T-cell (primary cell): ENCODE measurements around the gene CPNE5. TPM values are rescaled to one million over a fixed set of nuclear protein-coding genes. Genes with fewer than 3 reads are reported as not detected.

ENCODE experiments used
- ATAC-seq, 4 experiments: fragments of 200-7000 bp in 3 of 4; fragments of 150-1000 bp in 1 of 4; cut with Tn5 transposase; replicated peaks in 1 of 4; 1 replicate in 3 of 4; 2 replicates in 1 of 4; pipeline ENCODE4 v1.10.0; 2021; ENCODE audit warnings: moderate library complexity in 3 of 4, mild to moderate bottlenecking in 2 of 4, moderate number of reproducible peaks in 1 of 4
- CTCF ChIA-PET, 2 donors: fragments of 300-600 bp; sonication (Branson Sonifier 250); formaldehyde crosslinking; loops; one replicate each; lab custom pipeline; 2022; ENCODE audit warnings: antibody characterized with exemption in 2 of 2; lab: Charles Lee
- POLR2A ChIA-PET, 2 donors: fragments of 300-600 bp; sonication (Branson Sonifier 250); formaldehyde crosslinking; loops; one replicate each; lab custom pipeline; 2022; ENCODE audit warnings: antibody characterized with exemption in 2 of 2; lab: Charles Lee
- DNase-seq, 35 experiments: peaks; one replicate each; pipeline versions ENCODE4 v3.0.0 to v3.0.0-alpha.2; 2013 to 2023
- H3K27ac ChIP-seq: one replicate; pipeline ENCODE4 v1.5.1; 2013; ENCODE audit warnings: low read length
- H3K27me3 ChIP-seq, 2 experiments: replicated peaks in 1 of 2; 1 replicate in 1 of 2; 2 replicates in 1 of 2; pipeline versions ENCODE4 v1.6.1 to v1.7.0; 2013; ENCODE audit warnings: low read length in 1 of 2, mixed read lengths in 1 of 2; ENCODE audit not compliant: control insufficient read depth in 2 of 2, insufficient read depth in 2 of 2; ENCODE audit errors: extremely low read depth in 1 of 2
- H3K36me3 ChIP-seq, 2 donors: 1 replicate in 1 of 2; 2 replicates in 1 of 2; pipeline versions ENCODE4 v1.6.1 to v1.7.0; 2013; ENCODE audit warnings: low read length in 1 of 2; ENCODE audit not compliant: control insufficient read depth in 2 of 2, insufficient read depth in 1 of 2; ENCODE audit errors: extremely low read depth in 1 of 2
- H3K4me1 ChIP-seq, 2 experiments: 1 replicate in 1 of 2; 2 replicates in 1 of 2; pipeline versions ENCODE4 v1.6.1 to v1.7.0; 2013; ENCODE audit warnings: low read length in 2 of 2, mixed read lengths in 1 of 2; ENCODE audit not compliant: insufficient read depth in 2 of 2, control insufficient read depth in 1 of 2; ENCODE audit errors: extremely low read depth in 1 of 2
- H3K4me3 ChIP-seq, 2 donors: 1 replicate in 1 of 2; 2 replicates in 1 of 2; pipeline versions ENCODE4 v1.5.1 to v1.7.0; 2013; ENCODE audit warnings: mild to moderate bottlenecking in 2 of 2, low read length in 1 of 2, moderate library complexity in 1 of 2; ENCODE audit not compliant: control insufficient read depth in 1 of 2; ENCODE audit errors: extremely low read depth in 1 of 2
- H3K9me3 ChIP-seq: 2 replicates; pipeline ENCODE4 v1.7.0; 2013
- H3K27ac Mint-ChIP-seq, 2 donors: one replicate each; pipeline ENCODE4 v1.8.0; 2020 to 2021; ENCODE audit warnings: mild to moderate bottlenecking in 2 of 2, mixed read lengths in 2 of 2
- H3K27me3 Mint-ChIP-seq, 2 donors: one replicate each; pipeline ENCODE4 v1.8.0; 2021 to 2022; ENCODE audit warnings: mixed read lengths in 2 of 2
- H3K36me3 Mint-ChIP-seq: one replicate; pipeline ENCODE4 v1.8.0; 2021; ENCODE audit warnings: mixed read lengths
- H3K4me1 Mint-ChIP-seq, 3 donors: one replicate each; pipeline ENCODE4 v1.8.0; 2020 to 2022; ENCODE audit warnings: mixed read lengths in 3 of 3, mild to moderate bottlenecking in 1 of 3
- H3K4me3 Mint-ChIP-seq, 3 donors: one replicate each; pipeline ENCODE4 v1.8.0; 2020 to 2022; ENCODE audit warnings: mild to moderate bottlenecking in 3 of 3, mixed read lengths in 3 of 3, moderate library complexity in 3 of 3
- H3K9me3 Mint-ChIP-seq, 3 donors: one replicate each; pipeline ENCODE4 v1.8.0; 2020 to 2022; ENCODE audit warnings: mixed read lengths in 3 of 3
- WGBS: methylation state at CpG from one replicate; pipeline ENCODE4 v1.1.5; 2013; ENCODE audit warnings: missing lambda C conversion rate; ENCODE audit not compliant: insufficient coverage; 5-methylcytosine and 5-hydroxymethylcytosine counted together
- total RNA-seq, 35 experiments: library from RNA in 6 of 35; stranded (reverse) in 6 of 35; fragments of 120-200 nt in 1 of 35; gene quantifications; one replicate each; pipeline versions ENCODE4 v1.2.1 to v1.2.4 and lab custom pipeline; 2013 to 2026

Gene CPNE5
- total RNA-seq, 5 donors from 2014 or later (not counting 1 experiment from before 2014, with no cell fraction given), result 0.73 to 1.8 (median 1.1) TPM

DNA sequence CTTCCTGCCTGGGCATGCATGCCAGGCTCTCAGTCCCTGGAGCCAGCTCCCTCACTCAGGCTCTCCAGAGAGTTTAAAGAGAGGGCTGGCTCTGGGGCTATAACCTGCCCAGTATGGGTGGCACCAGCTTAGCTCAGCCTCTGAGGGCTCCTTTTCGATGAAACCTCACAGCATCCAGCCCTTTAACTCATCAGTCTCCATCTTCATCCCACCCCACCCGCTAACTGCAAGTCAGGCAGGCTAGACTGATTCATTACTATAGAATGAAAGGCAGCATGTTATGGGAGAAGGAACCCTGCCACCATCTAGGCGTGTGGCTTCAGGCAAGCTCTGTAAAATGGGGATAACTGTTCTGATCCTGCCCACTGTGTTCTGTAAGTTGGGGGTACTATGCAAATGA lies 88.2 kb downstream of the CPNE5 start:
- Mint-ChIP-seq H3K36me3 (no peaks in the 10 kb centered on the region), H3K9me3 (peaks cover 0 to 9% (median 0%) of the 10 kb centered on the region in 3 donors), H3K4me1 (peaks cover 15 to 44% (median 29%) of the 10 kb centered on the region in 3 donors), H3K4me3 (no peak overlapping the region), H3K27me3 (no peaks in the 10 kb centered on the region), H3K27ac (peak overlapping the region in 1 of 2 donors; percentile 10)
- H3K27me3 ChIP-seq, result no peaks in the 10 kb centered on the region
- H3K4me3 ChIP-seq, result no peak overlapping the region
- DNase-seq (no peak), ATAC-seq (no peak)
- H3K4me1 ChIP-seq, result peaks cover 7 to 43% of the 10 kb centered on the region in 2 experiments
- H3K27ac ChIP-seq, result no peak overlapping the region
- ChIA-PET CTCF (interaction anchor here in 1 of 2 donors (1.3 kb wide), 1 partner anchor 136 kb away, joined by 4 read pairs; no protein-coding TSS in a partner anchor), POLR2A (no interaction called here)
- H3K9me3 ChIP-seq, result no peaks in the 10 kb centered on the region
- WGBS, result 90% methylated on average over 1 of the region's 3 CpGs
- no peaks in the 10 kb centered on the region for H3K36me3 ChIP-seq

DNA sequence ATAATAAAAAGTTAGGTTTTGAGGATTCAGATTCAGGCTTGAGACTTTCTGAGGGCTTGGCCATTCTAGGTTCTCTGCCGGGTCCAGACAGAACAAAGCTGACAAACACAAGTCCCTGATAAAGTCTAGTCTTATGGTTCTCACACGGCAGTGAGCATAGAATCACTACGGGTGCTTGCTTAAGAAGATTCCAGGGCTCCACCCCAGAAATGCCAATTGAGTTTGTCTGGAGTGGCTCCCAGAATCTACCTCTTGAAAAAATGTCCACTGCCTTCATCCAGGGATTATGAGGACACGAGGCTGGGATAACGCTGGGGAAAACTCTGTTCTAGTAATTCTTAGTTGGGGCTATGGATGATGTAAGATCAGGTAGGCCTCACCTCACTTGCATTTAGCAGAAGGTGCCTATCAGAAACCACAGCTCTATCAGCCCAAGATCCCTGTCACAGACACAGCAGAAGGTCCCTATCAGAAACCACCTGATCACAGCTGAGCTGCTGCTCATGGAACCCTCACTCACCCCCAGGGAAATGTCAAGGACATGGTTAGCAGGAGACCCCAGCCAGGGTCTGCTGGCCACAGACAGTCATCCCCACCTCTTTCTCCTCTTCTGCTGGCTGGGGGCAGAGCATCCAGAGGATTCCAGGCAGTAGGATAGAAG lies 89.3 kb downstream of the CPNE5 start:
- H3K9me3 Mint-ChIP-seq, result peaks cover 0 to 9% (median 0%) of the 10 kb centered on the region in 3 donors
- ATAC-seq (no peak), DNase-seq (no peak)
- H3K4me1 ChIP-seq, result peaks cover 0 to 32% of the 10 kb centered on the region in 2 experiments
- H3K36me3 Mint-ChIP-seq, result no peaks in the 10 kb centered on the region
- H3K9me3 ChIP-seq, result no peaks in the 10 kb centered on the region
- POLR2A ChIA-PET, result no interaction called here
- no peaks in the 10 kb centered on the region for H3K27me3 Mint-ChIP-seq
- H3K36me3 ChIP-seq, result no peaks in the 10 kb centered on the region
- H3K27ac Mint-ChIP-seq, result no peak overlapping the region
- no peaks in the 10 kb centered on the region for H3K27me3 ChIP-seq
- no peak overlapping the region for H3K27ac ChIP-seq
- H3K4me1 Mint-ChIP-seq, result peaks cover 4 to 33% (median 18%) of the 10 kb centered on the region in 3 donors
- WGBS, result 80% methylated on average over 1 of the region's 5 CpGs
- H3K4me3 ChIP-seq, result no peak overlapping the region
- CTCF ChIA-PET, result interaction anchor here in 1 of 2 donors (1.3 kb wide), 1 partner anchor 11 kb away, joined by 3 read pairs; no protein-coding TSS in a partner anchor
- H3K4me3 Mint-ChIP-seq, result no peak overlapping the region

DNA sequence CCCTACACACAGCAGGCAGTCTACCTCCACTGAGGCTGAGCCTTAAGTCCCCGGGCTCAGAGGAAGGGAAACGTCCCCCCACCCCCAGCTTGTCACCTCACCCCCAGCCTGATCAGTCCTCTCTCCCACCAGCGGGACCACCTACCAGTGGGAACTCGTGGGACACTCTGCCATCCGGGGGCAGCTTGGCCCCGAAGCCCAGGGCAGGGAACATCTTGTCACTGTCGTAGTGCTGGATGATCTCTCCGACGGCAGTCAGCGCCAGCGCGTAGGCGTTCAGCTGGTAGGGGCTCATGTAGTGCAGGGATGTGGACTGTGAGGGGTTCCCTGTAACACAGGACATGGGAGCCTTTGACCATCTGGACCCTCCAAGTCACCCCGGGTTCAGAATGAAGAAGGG lies 93.0 kb downstream of the CPNE5 start:
- Histone ChIP-seq H3K9me3 (no peaks in the 10 kb centered on the region), H3K4me3 (no peak overlapping the region), H3K27ac (no peak overlapping the region), H3K36me3 (no peaks in the 10 kb centered on the region), H3K27me3 (peaks cover 0 to 8% of the 10 kb centered on the region in 2 experiments), H3K4me1 (peaks cover 0 to 16% of the 10 kb centered on the region in 2 experiments)
- Mint-ChIP-seq H3K4me1 (peaks cover 0 to 23% (median 0%) of the 10 kb centered on the region in 3 donors), H3K36me3 (no peaks in the 10 kb centered on the region), H3K27ac (no peak overlapping the region), H3K4me3 (no peak overlapping the region), H3K27me3 (no peaks in the 10 kb centered on the region), H3K9me3 (peaks cover 0 to 9% (median 0%) of the 10 kb centered on the region in 3 donors)
- ATAC-seq, result no peak
- CTCF ChIA-PET, result no interaction called here
- 91% methylated on average over 9 of the region's 14 CpGs for WGBS
- POLR2A ChIA-PET, result interaction anchor here (0.6 kb wide), 2 partner anchors 70 to 290 kb away, joined by 3 to 10 read pairs; no protein-coding TSS in a partner anchor
- no peak for DNase-seq

DNA sequence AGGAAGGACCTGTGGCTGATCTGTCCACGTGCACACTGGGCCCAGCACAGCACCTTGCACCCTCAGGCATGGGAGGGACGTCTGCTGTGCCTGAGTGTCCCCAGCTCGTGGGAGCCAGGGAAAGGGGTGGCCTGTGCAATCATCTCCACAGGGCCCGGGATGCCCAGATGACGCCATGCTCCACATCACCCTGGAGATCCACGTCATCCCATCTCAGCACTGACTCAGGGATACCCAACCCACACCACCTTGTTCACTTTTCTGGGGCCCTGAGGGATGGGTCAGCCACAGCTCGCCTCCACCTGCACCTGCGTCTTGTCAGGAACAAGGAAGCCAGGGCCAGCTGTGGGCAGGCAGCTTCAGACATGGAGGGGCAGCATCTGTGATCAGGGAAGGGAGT lies 93.4 kb downstream of the CPNE5 start:
- Mint-ChIP-seq H3K4me1 (peaks cover 0 to 21% (median 0%) of the 10 kb centered on the region in 3 donors), H3K27me3 (no peaks in the 10 kb centered on the region), H3K27ac (no peak overlapping the region), H3K9me3 (peaks cover 0 to 9% (median 0%) of the 10 kb centered on the region in 3 donors), H3K36me3 (no peaks in the 10 kb centered on the region), H3K4me3 (no peak overlapping the region)
- ATAC-seq (no peak), DNase-seq (no peak)
- peaks cover 0 to 16% of the 10 kb centered on the region in 2 experiments for H3K4me1 ChIP-seq
- H3K27ac ChIP-seq, result no peak overlapping the region
- no peaks in the 10 kb centered on the region for H3K36me3 ChIP-seq
- H3K4me3 ChIP-seq, result no peak overlapping the region
- H3K9me3 ChIP-seq, result no peaks in the 10 kb centered on the region
- ChIA-PET POLR2A (interaction anchor here (0.6 kb wide), 2 partner anchors 69 to 289 kb away, joined by 3 to 10 read pairs; no protein-coding TSS in a partner anchor), CTCF (no interaction called here)
- WGBS, result 67% methylated on average over 2 of the region's 8 CpGs
- H3K27me3 ChIP-seq, result peaks cover 0 to 8% of the 10 kb centered on the region in 2 experiments

DNA sequence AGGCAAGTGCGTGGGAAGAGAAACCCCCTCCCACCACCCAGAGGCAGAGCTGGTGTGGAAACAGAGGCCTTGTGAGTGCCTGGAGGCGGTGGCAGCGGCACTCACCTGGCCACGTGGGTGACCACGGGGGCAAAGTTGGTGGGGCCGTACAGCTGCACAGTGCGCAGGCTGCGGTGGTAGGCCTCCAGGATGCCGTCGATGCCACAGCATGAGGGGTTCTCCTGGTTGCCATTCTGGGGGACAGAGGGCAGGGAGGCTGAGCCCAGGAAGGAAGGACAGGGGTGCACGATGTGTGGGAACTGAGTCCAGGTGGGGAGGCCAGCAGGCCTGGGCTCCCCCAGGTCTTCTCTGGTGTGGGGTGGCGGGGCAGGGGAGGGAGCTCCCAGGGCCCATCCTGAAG lies 94.0 kb downstream of the CPNE5 start:
- DNase-seq (no peak), ATAC-seq (no peak)
- peaks cover 0 to 25% (median 0%) of the 10 kb centered on the region in 3 donors for H3K4me1 Mint-ChIP-seq
- Histone ChIP-seq H3K9me3 (no peaks in the 10 kb centered on the region), H3K4me1 (peaks cover 0 to 16% of the 10 kb centered on the region in 2 experiments), H3K27me3 (peaks cover 0 to 8% of the 10 kb centered on the region in 2 experiments), H3K36me3 (no peaks in the 10 kb centered on the region), H3K4me3 (no peak overlapping the region), H3K27ac (no peak overlapping the region)
- H3K27ac Mint-ChIP-seq, result no peak overlapping the region
- 89% methylated on average over 7 of the region's 12 CpGs for WGBS
- no peak overlapping the region for H3K4me3 Mint-ChIP-seq
- H3K36me3 Mint-ChIP-seq, result no peaks in the 10 kb centered on the region
- H3K9me3 Mint-ChIP-seq, result peaks cover 0 to 8% (median 0%) of the 10 kb centered on the region in 3 donors
- ChIA-PET CTCF (no interaction called here), POLR2A (no interaction called here)
- H3K27me3 Mint-ChIP-seq, result no peaks in the 10 kb centered on the region

DNA sequence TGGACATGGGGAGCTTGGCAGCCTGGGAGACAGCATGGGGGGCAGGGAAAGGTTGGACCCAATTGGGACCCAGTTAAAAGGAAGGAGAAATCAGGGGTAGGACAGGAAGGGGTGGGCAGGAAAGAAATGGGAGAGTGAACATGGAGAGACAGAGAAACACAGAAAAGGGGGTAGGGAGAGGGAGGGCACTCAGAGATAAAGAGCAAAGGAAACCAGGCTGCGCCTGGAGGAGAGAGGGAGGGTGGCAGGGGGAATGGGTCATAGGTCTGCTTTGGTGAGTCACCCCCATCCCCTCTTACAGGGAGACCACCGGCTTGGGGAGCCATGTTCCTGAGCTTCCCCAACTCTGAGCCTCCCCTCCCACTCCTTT lies 95.0 kb downstream of the CPNE5 start:
- H3K27ac ChIP-seq, result no peak overlapping the region
- ATAC-seq (no peak), DNase-seq (no peak)
- no CpG with 5 or more reads among the region's 2 CpGs for WGBS
- Mint-ChIP-seq H3K27me3 (no peaks in the 10 kb centered on the region), H3K9me3 (peaks cover 0 to 5% (median 0%) of the 10 kb centered on the region in 3 donors), H3K4me1 (peaks cover 0 to 27% (median 0%) of the 10 kb centered on the region in 3 donors), H3K4me3 (no peak overlapping the region), H3K36me3 (no peaks in the 10 kb centered on the region), H3K27ac (peak overlapping the region in 1 of 2 donors; percentile 27)
- ChIA-PET POLR2A (no interaction called here), CTCF (interaction anchor here in 1 of 2 donors (0.6 kb wide), 1 partner anchor 133 kb away, joined by 4 read pairs; no protein-coding TSS in a partner anchor)
- H3K36me3 ChIP-seq, result no peaks in the 10 kb centered on the region
- H3K27me3 ChIP-seq, result peaks cover 0 to 8% of the 10 kb centered on the region in 2 experiments
- H3K4me1 ChIP-seq, result peaks cover 0 to 16% of the 10 kb centered on the region in 2 experiments
- no peaks in the 10 kb centered on the region for H3K9me3 ChIP-seq
- no peak overlapping the region for H3K4me3 ChIP-seq
